Right lung (tissue), 10 donors: ENCODE measurements around the gene RTCB. TPM values are rescaled to one million over a fixed set of nuclear protein-coding genes. Genes with fewer than 3 reads are reported as not detected.
A peak's percentile ranks its signal among the peaks of the same experiment; 100 is the strongest.

Experiments used
- DNase-seq, 2 donors: peaks; one replicate each; pipeline ENCODE4 v3.0.0-alpha.2; 2013
- long read RNA-seq, 8 donors: transcript quantifications; one replicate each; lab custom pipeline, GENCODE V29; 2026
- polyA plus RNA-seq, 5 donors: library from polyadenylated mRNA; unstranded; fragments of 120-200 nt; gene quantifications; one replicate each; pipeline versions ENCODE4 v1.2.1 to v1.2.3, GENCODE V29; 2013; ENCODE audit warnings: inconsistent platforms in 1 of 5, low replicate concordance in 1 of 5; ENCODE audit not compliant: insufficient read length in 5 of 5, insufficient read depth in 1 of 5

RTCB gene
- 10 to 100 TPM; 73.5 to 90.1 (median 81.1) TPM for polyA plus RNA-seq
- long read RNA-seq, donor 1, transcript RTCB-201 (12 exons, 2,027 nt): major isoform, 49 of 72 reads
- long read RNA-seq, donor 1, transcript RTCB-205 (5 exons, 767 nt): minor isoform, 7 of 72 reads
- long read RNA-seq, donor 1, partial matches to known transcripts: 16 of 72 reads
- long read RNA-seq, donor 1, other reads (novel, unspliced or antisense): 0 of 72 reads
- long read RNA-seq, donor 2, transcript RTCB-201 (12 exons, 2,027 nt): major isoform, 27 of 34 reads
- long read RNA-seq, donor 2, partial matches to known transcripts: 6 of 34 reads
- long read RNA-seq, donor 2, other reads (novel, unspliced or antisense): 0 of 34 reads
- long read RNA-seq, donor 3, transcript RTCB-201 (12 exons, 2,027 nt): major isoform, 28 of 33 reads
- long read RNA-seq, donor 3, partial matches to known transcripts: 0 of 33 reads
- long read RNA-seq, donor 3, other reads (novel, unspliced or antisense): 0 of 33 reads
- long read RNA-seq, donor 4, transcript RTCB-201 (12 exons, 2,027 nt): major isoform, 20 of 22 reads
- long read RNA-seq, donor 4, partial matches to known transcripts: 0 of 22 reads
- long read RNA-seq, donor 4, other reads (novel, unspliced or antisense): 0 of 22 reads
- long read RNA-seq, donor 5, transcript RTCB-205 (5 exons, 767 nt): minor isoform, 6 of 58 reads
- long read RNA-seq, donor 5, transcript RTCB-201 (12 exons, 2,027 nt): major isoform, 43 of 58 reads
- long read RNA-seq, donor 5, partial matches to known transcripts: 8 of 58 reads
- long read RNA-seq, donor 5, other reads (novel, unspliced or antisense): 0 of 58 reads
- long read RNA-seq, donor 6, transcript RTCB-201 (12 exons, 2,027 nt): major isoform, 45 of 58 reads
- long read RNA-seq, donor 6, partial matches to known transcripts: 10 of 58 reads
- long read RNA-seq, donor 6, other reads (novel, unspliced or antisense): 0 of 58 reads
- long read RNA-seq, donor 7, transcript RTCB-201 (12 exons, 2,027 nt): major isoform, 45 of 48 reads
- long read RNA-seq, donor 7, partial matches to known transcripts: 0 of 48 reads
- long read RNA-seq, donor 7, other reads (novel, unspliced or antisense): 0 of 48 reads
- long read RNA-seq, donor 8, transcript RTCB-201 (12 exons, 2,027 nt): major isoform, 17 of 24 reads
- long read RNA-seq, donor 8, partial matches to known transcripts: 6 of 24 reads
- long read RNA-seq, donor 8, other reads (novel, unspliced or antisense): 0 of 24 reads

GRCh38 chr22:32411829-32412592 lies at the start of gene RTCB:
Gene RTCB, minus strand, starts transcription at chr22:32412247. Its CDS starts 91 bp downstream, at chr22:32412156.
- peak; percentile 92 to 93 for DNase-seq

DNA sequence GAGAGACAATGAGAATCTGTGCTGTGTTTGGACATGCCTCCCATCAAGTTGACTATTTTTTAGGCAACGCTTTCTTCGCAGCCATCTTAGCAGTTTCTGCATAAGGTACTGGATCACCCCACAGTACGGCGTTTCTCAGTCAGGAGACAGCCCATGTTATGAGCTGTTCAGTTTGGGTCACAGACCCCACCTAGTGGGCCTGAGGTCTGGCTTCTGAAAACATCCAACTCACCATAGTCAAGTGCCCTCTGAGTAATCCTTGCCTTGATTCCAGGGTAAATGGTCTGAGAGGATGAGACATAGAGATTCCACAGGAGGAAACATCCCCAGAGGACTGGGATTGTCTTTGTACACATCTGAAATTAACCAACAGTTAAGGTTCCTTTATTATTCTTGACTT lies 45.0 kb upstream of the RTCB start:
- DNase-seq: no peak

GRCh38 chr22:32448980-32449379 lies 36.9 kb upstream of the RTCB start:
- peak; percentile 68 to 73 for DNase-seq

DNA sequence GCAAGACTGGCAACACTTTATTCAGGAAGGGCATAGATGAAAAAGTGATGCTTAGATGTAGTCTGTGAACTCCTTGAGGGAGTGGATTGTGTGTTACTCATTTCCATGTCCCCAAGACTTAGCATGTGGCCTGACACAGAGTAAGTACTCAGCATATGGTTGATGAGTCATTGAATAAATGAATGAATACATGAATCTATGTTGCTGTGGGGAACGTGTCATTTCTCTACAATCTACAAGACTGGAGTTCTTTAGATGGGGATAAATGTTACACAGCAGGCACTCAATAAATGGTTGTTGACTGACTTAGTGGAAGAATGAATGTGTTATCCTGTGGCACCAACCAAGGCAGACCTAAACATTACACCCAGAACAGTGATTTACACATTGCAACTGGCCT lies 34.3 kb upstream of the RTCB start:
- DNase-seq: no peak

GRCh38 chr22:32444068-32444467 lies 32.0 kb upstream of the RTCB start:
- no peak for DNase-seq

- no peak for DNase-seq
These were observed 18.3 kb upstream of the RTCB start for GRCh38 chr22:32430352-32430751.

DNA sequence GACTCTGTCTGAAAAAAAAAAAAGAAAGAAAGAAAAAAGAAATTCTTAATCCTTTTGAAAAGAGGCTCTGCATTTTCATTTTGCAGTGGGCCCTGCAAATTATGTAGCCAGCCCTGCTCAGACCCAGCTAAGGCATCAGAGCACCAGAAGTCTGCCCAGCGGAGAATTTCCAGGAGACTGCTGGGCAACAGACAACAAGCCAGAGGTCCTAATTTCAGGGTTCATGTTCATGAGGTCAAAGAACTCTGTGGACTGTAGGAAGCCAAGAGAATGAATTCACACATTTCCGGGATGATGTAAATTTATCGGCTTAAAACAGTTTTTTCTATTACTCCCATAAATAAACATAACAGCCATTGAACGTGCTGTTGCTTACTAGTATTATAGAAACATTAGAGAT lies 14.8 kb upstream of the RTCB start:
- DNase-seq: no peak

DNA sequence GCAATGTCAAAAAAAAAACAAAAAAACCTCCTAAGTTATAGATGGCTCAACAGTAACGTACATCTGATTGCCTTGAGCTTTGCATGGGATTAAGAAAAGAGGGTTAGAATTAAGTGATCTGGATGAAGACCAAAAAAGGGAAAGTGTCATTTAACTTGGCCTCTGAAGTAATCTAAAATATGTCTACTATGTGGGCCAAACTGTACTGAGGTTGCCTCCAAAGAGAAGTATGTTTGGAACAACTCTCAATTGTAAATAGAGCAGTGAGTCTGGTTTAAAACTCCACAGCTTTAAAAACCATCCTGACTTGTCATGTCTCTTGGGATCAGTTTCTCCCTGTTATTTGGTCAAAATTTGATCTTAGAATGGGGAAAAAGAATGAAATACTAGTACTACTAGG lies 11.6 kb upstream of the RTCB start:
- DNase-seq: no peak

GRCh38 chr22:32422062-32422461 lies 10.0 kb upstream of the RTCB start:
- DNase-seq: no peak

DNA sequence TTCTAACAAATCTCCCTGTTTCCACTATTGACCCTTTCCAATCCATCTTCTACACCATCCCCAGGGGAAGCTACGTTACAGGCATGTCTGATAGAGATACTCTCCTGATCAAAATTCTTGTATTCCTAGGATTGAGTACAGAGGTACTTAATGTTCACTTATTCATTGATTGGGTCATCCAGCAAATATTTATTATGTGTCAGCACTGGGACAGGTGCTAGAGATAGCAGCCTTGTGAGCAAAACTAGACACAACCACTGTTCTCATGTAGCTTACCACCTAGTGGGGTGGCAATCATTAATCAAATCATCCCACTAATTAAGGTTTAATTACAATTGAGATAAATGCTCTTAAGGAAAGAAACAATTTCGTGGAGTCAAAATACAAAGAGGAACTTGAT lies 9.4 kb upstream of the RTCB start:
- DNase-seq: no peak

DNA sequence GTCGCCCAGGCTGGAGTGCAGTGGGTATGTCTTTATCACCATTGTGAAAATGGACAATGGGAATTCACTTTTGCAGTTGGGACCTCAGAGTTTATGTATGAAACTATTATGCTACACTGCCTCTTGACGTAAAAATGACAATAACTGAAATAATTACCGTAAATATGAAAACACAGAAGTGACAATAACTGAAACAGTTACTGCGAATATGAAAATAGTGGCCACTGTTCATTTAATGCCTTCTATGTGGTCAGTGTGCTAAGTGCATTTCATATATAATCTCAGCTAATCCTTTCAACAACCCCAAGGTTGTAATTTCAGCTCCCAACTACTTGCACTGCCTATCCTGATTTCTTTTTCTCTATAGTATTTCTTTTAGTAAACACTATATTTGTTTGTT lies 5.9 kb upstream of the RTCB start:
- DNase-seq: no peak

DNA sequence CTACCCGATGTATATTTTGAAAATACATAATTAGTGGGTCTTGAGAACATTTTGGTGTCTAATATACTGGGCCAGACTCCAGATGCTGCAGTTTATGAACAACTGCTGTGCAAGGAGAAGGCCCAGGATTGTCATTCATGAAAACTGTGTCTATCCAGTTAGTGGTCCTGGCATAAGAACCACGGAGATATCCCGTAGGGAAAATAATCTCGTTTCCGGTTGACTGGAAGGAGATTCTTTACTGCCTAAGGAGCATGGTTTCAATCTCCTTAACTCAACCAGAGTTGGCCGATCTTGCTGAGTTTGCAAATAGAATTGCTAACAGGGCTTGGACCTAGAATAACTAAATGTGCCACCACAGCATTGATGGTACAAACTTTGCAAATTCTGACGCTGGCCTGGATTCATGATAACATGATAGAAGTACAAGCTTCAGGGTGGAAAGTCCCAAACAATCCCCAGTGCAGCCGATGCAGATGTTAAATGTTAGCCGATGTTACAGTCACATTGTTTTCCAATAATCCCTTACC lies 4.6 kb upstream of the RTCB start:
- no peak for DNase-seq

DNA sequence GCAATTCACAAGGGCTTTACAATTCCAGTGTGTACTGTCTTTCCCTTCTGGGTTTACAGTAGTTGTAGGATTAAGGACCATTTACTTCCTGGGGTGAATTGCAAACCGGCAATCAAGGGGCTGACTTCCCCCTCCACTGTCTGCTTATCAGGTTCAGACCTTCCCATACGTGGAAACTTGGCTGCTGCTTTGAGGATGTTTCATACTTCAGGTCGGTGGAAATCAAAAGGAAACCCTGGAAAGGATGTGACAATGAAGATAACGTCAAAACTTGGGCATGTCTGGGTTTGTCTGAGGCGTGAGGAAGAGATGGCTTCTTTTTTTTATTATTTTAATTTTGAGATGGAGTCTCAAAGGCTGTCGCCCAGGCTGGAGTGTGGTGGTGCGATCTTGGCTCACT lies 2.1 kb upstream of the RTCB start:
- DNase-seq: no peak

- no peak for DNase-seq
These were observed 1.7 kb upstream of the RTCB start for GRCh38 chr22:32413719-32414118.

DNA sequence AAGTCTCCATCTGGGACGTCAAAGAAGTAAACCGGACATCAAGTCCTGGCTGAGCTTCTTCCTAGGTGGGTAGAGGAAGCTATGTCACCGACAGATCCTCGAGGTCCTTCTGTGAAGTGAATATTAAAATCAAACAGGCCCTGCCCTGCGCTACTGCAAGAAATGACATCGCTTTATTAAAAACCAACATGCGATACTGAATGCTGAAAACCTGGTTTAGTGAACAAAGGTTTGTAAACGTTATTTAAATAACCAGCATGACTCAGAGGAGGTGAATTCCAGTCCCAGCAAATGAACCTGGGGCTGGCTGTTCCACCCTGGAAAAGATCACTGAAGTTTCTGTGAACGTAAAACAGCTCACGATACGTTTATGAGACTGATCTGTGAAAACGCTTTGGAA lies 645 bp downstream of the RTCB start:
- no peak for DNase-seq

- no peak for DNase-seq
These were observed 1.6 kb downstream of the RTCB start for GRCh38 chr22:32410459-32410858.

GRCh38 chr22:32409977-32410376 lies 2.1 kb downstream of the RTCB start:
- DNase-seq: no peak

- no peak for DNase-seq
These were observed 4.1 kb downstream of the RTCB start for GRCh38 chr22:32407936-32408335.

GRCh38 chr22:32407312-32407711 lies 4.7 kb downstream of the RTCB start:
- no peak for DNase-seq

DNA sequence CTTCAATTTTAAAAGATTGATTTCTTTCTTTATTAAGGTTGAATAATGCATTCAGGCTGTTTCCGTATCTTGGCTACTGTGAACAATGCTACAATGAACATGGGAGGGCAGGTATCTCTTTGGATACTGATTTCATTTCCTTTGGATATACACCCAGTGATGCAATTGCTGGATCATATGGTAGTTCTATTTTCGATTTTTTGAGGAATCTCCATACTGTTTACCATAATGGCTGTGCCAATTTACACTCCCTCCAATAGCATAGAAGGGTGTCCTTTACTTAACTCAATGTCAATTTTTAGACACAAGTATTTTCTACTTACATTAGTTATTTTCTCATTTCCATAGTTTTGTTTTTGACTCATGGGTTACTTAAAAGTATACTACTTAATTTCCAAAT lies 8.0 kb downstream of the RTCB start:
- DNase-seq: no peak

DNA sequence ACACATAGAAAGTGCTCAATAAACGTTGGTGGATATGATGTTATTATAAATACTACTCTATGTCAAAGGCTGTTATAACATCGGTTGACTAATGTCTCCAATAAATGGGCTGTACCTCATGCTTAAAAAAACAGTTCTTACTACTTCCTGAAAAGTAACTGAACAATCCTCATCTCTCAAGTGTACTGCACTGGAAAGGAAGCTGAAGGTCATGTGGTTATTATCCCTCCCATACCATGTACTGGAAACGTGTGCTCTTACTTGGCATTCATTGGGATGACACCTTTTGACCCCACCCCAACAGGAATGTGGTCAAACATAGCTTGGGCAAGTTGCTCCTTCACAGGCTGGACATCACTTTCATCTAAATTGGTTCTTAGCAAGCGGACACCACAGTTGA lies 10.6 kb downstream of the RTCB start:
- DNase-seq: no peak
